H1 (cell line): ENCODE measurements around the gene UTP14A.

Experiments used
- CHD2 ChIP-seq: IDR thresholded peaks from 2 replicates; pipeline ENCODE4 v1.6.1; 2012; ENCODE audit warnings: low read length, improper control_type of control experiment
- CTCF ChIP-seq, 3 experiments: IDR thresholded peaks; 1 replicate in 2 of 3; 2 replicates in 1 of 3; pipeline versions ENCODE4 v1.5.1 to v1.6.1; 2011; ENCODE audit warnings: low read length in 3 of 3, mild to moderate bottlenecking in 3 of 3, inconsistent platforms in 2 of 3, low read depth in 1 of 3, moderate library complexity in 1 of 3; ENCODE audit not compliant: insufficient read depth in 1 of 3; ENCODE audit errors: control extremely low read depth in 1 of 3
- POLR2A ChIP-seq, 2 experiments: IDR thresholded peaks; 1 replicate in 1 of 2; 2 replicates in 1 of 2; pipeline ENCODE4 v1.6.1; 2011; ENCODE audit warnings: low read depth in 2 of 2, low read length in 2 of 2, mild to moderate bottlenecking in 2 of 2; ENCODE audit errors: control extremely low read depth in 1 of 2
- SIN3A ChIP-seq, 2 experiments: IDR thresholded peaks in 1 of 2; conservative IDR thresholded peaks in 1 of 2; 2 replicates each; pipeline ENCODE4 v1.6.1; 2011 to 2012; ENCODE audit warnings: low read length in 2 of 2, improper control_type of control experiment in 1 of 2, low read depth in 1 of 2, mild to moderate bottlenecking in 1 of 2

- no peak for TF ChIP-seq POLR2A (IDR thresholded peaks at IDR 0.05; ENCODE audit: control extremely low read depth in 1 of 2, low read depth in 2 of 2, low read length in 2 of 2)
- TF ChIP-seq CTCF (IDR thresholded peaks at IDR 0.05; ENCODE audit: control extremely low read depth in 1 of 3, insufficient read depth in 1 of 3, low read depth in 1 of 3, low read length in 3 of 3), result peak; percentile 48 to 64 (median 62)
- no peak for TF ChIP-seq SIN3A (conservative IDR thresholded peaks at IDR 0.05 in 1 of 2, IDR thresholded peaks at IDR 0.05 in 1 of 2; ENCODE audit: low read depth in 1 of 2, low read length in 2 of 2)
- TF ChIP-seq CHD2, result no peak
These were observed 19.5 kb downstream of the UTP14A start for GRCh38 chrX:129925305-129926092.
